HCT116 (cell line): ENCODE data around the gene FAM131A. TPM values are rescaled to one million over a fixed set of nuclear protein-coding genes. Genes with fewer than 3 reads are reported as not detected.
A peak's percentile ranks its signal among the peaks of the same experiment; 100 is the strongest.

ENCODE experiments used
- ATAC-seq: fragments of 200-7000 bp; cut with Tn5 transposase; 2 replicates; pipeline ENCODE4 v1.9.1; 2020; ENCODE audit warnings: mild to moderate bottlenecking, moderate library complexity
- BruUV-seq: library from RNA; stranded (reverse); fragments of 400-500 nt; replicated peaks from 2 replicates; lab custom pipeline; 2021; lab: Mats Ljungman, UMichigan
- CTCF ChIA-PET: fragments of 300-600 bp; sonication (Branson Sonifier 250); formaldehyde crosslinking; loops from one replicate; lab custom pipeline; 2021; ENCODE audit warnings: antibody characterized with exemption; lab: Charles Lee
- POLR2A ChIA-PET: fragments of 300-600, 350-600 bp; sonication (Branson Sonifier 250); formaldehyde crosslinking; loops from one replicate; lab custom pipeline; 2021; ENCODE audit warnings: antibody characterized with exemption; lab: Charles Lee
- RAD21 ChIA-PET, 2 experiments: fragments of 300-600 bp; sonication (Branson Sonifier 250); formaldehyde crosslinking; loops; one replicate each; lab custom pipeline; 2023; ENCODE audit warnings: low total read pairs in 2 of 2; ENCODE audit not compliant: uncharacterized antibody in 2 of 2, unreplicated experiment in 2 of 2, low non-redundant PET in 1 of 2; lab: Charles Lee
- DNase-seq: peaks from one replicate; pipeline ENCODE4 v3.0.0-alpha.2; 2010; ENCODE audit warnings: low read depth, low spot score
- H2AFZ ChIP-seq: fragments of 200-600 bp; shearing (Covaris generic), sonication (generic); 2 replicates; pipeline ENCODE4 v1.6.1; 2017; ENCODE audit warnings: low read depth, mixed run types, mixed read lengths, antibody characterized with exemption, low read length; ENCODE audit not compliant: poor library complexity, severe bottlenecking
- H3K27ac ChIP-seq: 2 replicates; pipeline ENCODE4 v1.5.1; 2012; ENCODE audit warnings: low read depth, low read length
- H3K27me3 ChIP-seq: fragments of 200-600 bp; sonication (generic); 2 replicates; pipeline ENCODE4 v1.6.1; 2016; ENCODE audit warnings: mixed run types, low read length, mixed read lengths; ENCODE audit not compliant: insufficient read depth
- H3K36me3 ChIP-seq, 2 experiments: fragments of 200-500 bp in 1 of 2; fragments of 200-600 bp in 1 of 2; sonication (Bioruptor generic) in 1 of 2; sonication (generic) in 1 of 2; 2 replicates each; pipeline versions ENCODE4 v1.5.1 to v1.6.1; 2014 to 2016; ENCODE audit warnings: low read length in 2 of 2, inconsistent platforms in 1 of 2, mixed read lengths in 1 of 2, mixed run types in 1 of 2; ENCODE audit not compliant: insufficient read depth in 2 of 2, control insufficient read depth in 1 of 2
- H3K4me1 ChIP-seq, 2 experiments: fragments of 200-600 bp in 1 of 2; sonication (generic) in 1 of 2; 2 replicates each; pipeline versions ENCODE4 v1.5.1 to v1.6.1; 2012 to 2017; ENCODE audit warnings: low read length in 2 of 2, inconsistent platforms in 1 of 2, mild to moderate bottlenecking in 1 of 2, mixed read lengths in 1 of 2, mixed run types in 1 of 2, moderate library complexity in 1 of 2; ENCODE audit not compliant: insufficient read depth in 2 of 2, control insufficient read depth in 1 of 2
- H3K4me2 ChIP-seq: fragments of 200-600 bp; sonication (generic); 2 replicates; pipeline ENCODE4 v1.6.1; 2017; ENCODE audit warnings: mixed run types, low read length, mixed read lengths
- H3K4me3 ChIP-seq, 2 experiments: fragments of 200-600 bp in 1 of 2; sonication (generic) in 1 of 2; replicated peaks in 1 of 2; 2 replicates each; pipeline ENCODE4 v1.5.1; 2011 to 2016; ENCODE audit warnings: low read length in 2 of 2, control low read depth in 1 of 2, low read depth in 1 of 2, mild to moderate bottlenecking in 1 of 2, mixed read lengths in 1 of 2, mixed run types in 1 of 2
- H3K79me2 ChIP-seq: fragments of 200-600 bp; sonication (generic); 2 replicates; pipeline ENCODE4 v1.6.1; 2017; ENCODE audit warnings: mild to moderate bottlenecking, mixed run types, low read length, moderate library complexity, mixed read lengths; ENCODE audit not compliant: insufficient read depth
- H3K9ac ChIP-seq: fragments of 200-600 bp; sonication (generic); 2 replicates; pipeline ENCODE4 v1.6.1; 2016; ENCODE audit warnings: low read length, mixed read lengths
- H3K9me2 ChIP-seq: fragments of 200-600 bp; sonication (generic), shearing (Covaris generic); 2 replicates; pipeline ENCODE4 v1.6.1; 2017; ENCODE audit warnings: mixed run types, mild to moderate bottlenecking, moderate library complexity; ENCODE audit not compliant: insufficient read depth
- H3K9me3 ChIP-seq, 2 experiments: fragments of 200-500 bp in 1 of 2; fragments of 200-600 bp in 1 of 2; sonication (Bioruptor generic) in 1 of 2; sonication (generic) in 1 of 2; 2 replicates each; pipeline ENCODE4 v1.6.1; 2014 to 2017; ENCODE audit warnings: low read length in 2 of 2, mixed read lengths in 2 of 2, inconsistent platforms in 1 of 2, low read depth in 1 of 2, mild to moderate bottlenecking in 1 of 2, mixed run types in 1 of 2, moderate library complexity in 1 of 2; ENCODE audit not compliant: control insufficient read depth in 1 of 2, insufficient read depth in 1 of 2
- H4K20me1 ChIP-seq: fragments of 200-600 bp; sonication (generic), shearing (Covaris generic); 2 replicates; pipeline ENCODE4 v1.6.1; 2017; ENCODE audit warnings: mixed run types, mild to moderate bottlenecking, moderate library complexity; ENCODE audit not compliant: insufficient read depth
- ATF3 ChIP-seq: IDR thresholded peaks from 2 replicates; pipeline ENCODE4 v1.6.1; 2012
- CBX3 ChIP-seq: IDR thresholded peaks from 2 replicates; pipeline ENCODE4 v1.6.1; 2012; ENCODE audit warnings: low read depth
- CTCF ChIP-seq, 3 experiments: fragments of 200-600 bp in 1 of 3; sonication (generic) in 1 of 3; IDR thresholded peaks in 2 of 3; conservative IDR thresholded peaks in 1 of 3; 2 replicates each; pipeline ENCODE4 v1.5.1; 2012 to 2017; ENCODE audit warnings: low read depth in 2 of 3, low read length in 2 of 3, antibody characterized with exemption in 1 of 3, borderline replicate concordance in 1 of 3, control low read depth in 1 of 3, mild to moderate bottlenecking in 1 of 3, mixed read lengths in 1 of 3, mixed run types in 1 of 3, moderate library complexity in 1 of 3; ENCODE audit not compliant: insufficient read depth in 1 of 3
- EGR1 ChIP-seq: IDR thresholded peaks from 2 replicates; pipeline ENCODE4 v1.6.1; 2012; ENCODE audit warnings: low read depth
- EZH2 ChIP-seq: fragments of 200-600 bp; sonication (generic); IDR thresholded peaks from 2 replicates; pipeline ENCODE4 v1.6.1; 2017; ENCODE audit warnings: antibody characterized with exemption, mixed run types
- EZH2phosphoT487 ChIP-seq: fragments of 200-600 bp; IDR thresholded peaks from 2 replicates; pipeline ENCODE4 v1.6.1; 2018; ENCODE audit warnings: antibody characterized with exemption, borderline replicate concordance
- FOSL1 ChIP-seq: IDR thresholded peaks from 2 replicates; pipeline ENCODE4 v1.6.1; 2012; ENCODE audit warnings: low read depth
- JUND ChIP-seq: IDR thresholded peaks from 2 replicates; pipeline ENCODE4 v1.6.1; 2012
- POLR2A ChIP-seq: IDR thresholded peaks from 2 replicates; pipeline ENCODE4 v1.7.0; 2011; ENCODE audit warnings: borderline replicate concordance; ENCODE audit not compliant: insufficient read depth, insufficient read length; ENCODE audit errors: extremely low read depth
- REST ChIP-seq: IDR thresholded peaks from 2 replicates; pipeline ENCODE4 v1.6.1; 2012; ENCODE audit warnings: low read depth
- SIN3A ChIP-seq: IDR thresholded peaks from 2 replicates; pipeline ENCODE4 v1.6.1; 2012; ENCODE audit warnings: low read depth
- SRF ChIP-seq: IDR thresholded peaks from 2 replicates; pipeline ENCODE4 v1.6.1; 2012; ENCODE audit warnings: low read depth
- TCF7L2 ChIP-seq: IDR thresholded peaks from 2 replicates; pipeline ENCODE4 v1.7.0; 2011; ENCODE audit warnings: borderline replicate concordance, inconsistent platforms; ENCODE audit not compliant: insufficient read depth, insufficient read length; ENCODE audit errors: extremely low read depth
- intact Hi-C: fragments of 100-400 bp; cut with micrococcal nuclease; formaldehyde crosslinking; loops from 2 replicates; pipeline ENCODE4 v1.10.0; 2022
- total RNA-seq: library from RNA; stranded (reverse); gene quantifications from one replicate; pipeline ENCODE4 v1.2.1, GENCODE V29; 2021; ENCODE audit not compliant: unreplicated experiment

Gene FAM131A
- total RNA-seq, 1 experiment from 2014 or later: 17.8 TPM

GRCh38 chr3:184379358-184380184 is 42.2 kb downstream of the FAM131A start, which contains the start of gene CHRD:
TSS of gene CHRD (plus strand) at chr3:184380054. CDS start at chr3:184380319, 265 bp downstream.
- H3K27ac ChIP-seq: peak within 1 kb of the TSS; percentile 18; the same call in 1 of the 2 replicates
- peak within 1 kb of the TSS; percentile 87 for H3K4me2 ChIP-seq
- intact Hi-C loops: loop anchor here (10.0 kb wide), 2 partner anchors 135 to 395 kb away; no protein-coding TSS in a partner anchor
- H3K9me2 ChIP-seq: no peaks in the 10 kb centered on the region
- H3K4me3 ChIP-seq: peak within 1 kb of the TSS; percentile 36 to 58
- no peaks in the 10 kb centered on the region for H3K9me3 ChIP-seq
- DNase-seq (no peak), ATAC-seq (peak; percentile 59)
- ChIA-PET CTCF (interaction anchor here (1.0 kb wide), 1 partner anchor 8 kb away, joined by 3 read pairs; no protein-coding TSS in a partner anchor), POLR2A (no interaction called here), RAD21 (no interaction called here)
- no peaks in the 10 kb centered on the region for H4K20me1 ChIP-seq
- TF ChIP-seq EGR1: no peak
- peaks cover 4 to 20% of the 10 kb centered on the region in 2 experiments; a peak in 2 of 4 replicates for H3K4me1 ChIP-seq
- H3K27me3 ChIP-seq: no peaks in the 10 kb centered on the region
- peak within 1 kb of the TSS; percentile 40; the same call in 1 of the 2 replicates for H3K9ac ChIP-seq
- no peaks in the 10 kb centered on the region for H3K79me2 ChIP-seq
- BruUV-seq: no TSS peak
- H3K36me3 ChIP-seq: no peaks in the 10 kb centered on the region
- peak within 1 kb of the TSS; percentile 74 for H2AFZ ChIP-seq

- peak overlapping the region; percentile 40; the same call in 1 of the 2 replicates for H3K9ac ChIP-seq
- BruUV-seq: no TSS peak
- CTCF ChIA-PET: interaction anchor here (1.0 kb wide), 1 partner anchor 9 kb away, joined by 3 read pairs; no protein-coding TSS in a partner anchor
- H3K9me3 ChIP-seq: no peaks in the 10 kb centered on the region
- peak overlapping the region; percentile 36 to 58 for H3K4me3 ChIP-seq
- RAD21 ChIA-PET: no interaction called here
- no peaks in the 10 kb centered on the region for H3K79me2 ChIP-seq
- H3K36me3 ChIP-seq: no peaks in the 10 kb centered on the region
- POLR2A ChIA-PET: no interaction called here
- peak overlapping the region; percentile 18; the same call in 1 of the 2 replicates for H3K27ac ChIP-seq
- ATAC-seq (peak; percentile 80), DNase-seq (no peak)
- no peaks in the 10 kb centered on the region for H3K9me2 ChIP-seq
- H4K20me1 ChIP-seq: no peaks in the 10 kb centered on the region
- peak overlapping the region; percentile 87 for H3K4me2 ChIP-seq
- no peaks in the 10 kb centered on the region for H3K27me3 ChIP-seq
- no peak overlapping the region for H2AFZ ChIP-seq
- peaks cover 4 to 20% of the 10 kb centered on the region in 2 experiments; a peak in 2 of 4 replicates for H3K4me1 ChIP-seq
- intact Hi-C loops: no loop called here
- TF ChIP-seq CTCF (IDR thresholded peaks at IDR 0.05 in 2 of 3, conservative IDR thresholded peaks at IDR 0.05 in 1 of 3; ENCODE audit: borderline replicate concordance in 1 of 3, insufficient read depth in 1 of 3, low read depth in 2 of 3, low read length in 2 of 3) (no peak), EZH2phosphoT487 (no peak), POLR2A (no peak), FOSL1 (no peak), EGR1 (no peak), JUND (no peak), EZH2 (no peak), CBX3 (no peak), REST (no peak), SRF (no peak), TCF7L2 (no peak), ATF3 (no peak), SIN3A (no peak)
Observed at GRCh38 chr3:184380185-184380626, 42.8 kb downstream of the FAM131A start.
